ENCODE data around the gene BUB1. TPM values are rescaled to one million over a fixed set of nuclear protein-coding genes. Genes with fewer than 3 reads are reported as not detected.

Gene BUB1
- total and polyA plus RNA-seq, 8 donors = 7.1 to 44.9 (median 21.2) TPM

- TF ChIP-seq CTCF (IDR thresholded peaks at IDR 0.05) = no peak
- H3K27ac ChIP-seq = no peak overlapping the region
- ATAC-seq (no peak), DNase-seq (no peak)
- H3K27me3 ChIP-seq = no peaks in the 10 kb centered on the region
- no peaks in the 10 kb centered on the region for H3K9me3 ChIP-seq
- H3K4me3 ChIP-seq = no peak overlapping the region
- peaks cover 0 to 7% of the 10 kb centered on the region in 2 donors for H3K36me3 ChIP-seq
- H3K4me1 ChIP-seq = no peaks in the 10 kb centered on the region
- intact Hi-C loops (cut with DNase I) = no loop called here
Measured at GRCh38 chr2:110647777-110648176, 30.1 kb downstream of the BUB1 start.

- ATAC-seq (no peak), DNase-seq (no peak)
- Histone ChIP-seq H3K27me3 (no peaks in the 10 kb centered on the region), H3K9me3 (no peaks in the 10 kb centered on the region), H3K4me3 (no peak overlapping the region), H3K36me3 (peaks cover 0 to 15% of the 10 kb centered on the region in 2 donors), H3K27ac (no peak overlapping the region), H3K4me1 (no peaks in the 10 kb centered on the region)
- intact Hi-C loops (cut with DNase I) = no loop called here
- no peak for TF ChIP-seq CTCF (IDR thresholded peaks at IDR 0.05)
Measured at GRCh38 chr2:110645616-110646015, 32.2 kb downstream of the BUB1 start.

GRCh38 chr2:110644357-110644756 is 33.5 kb downstream of the BUB1 start:
- intact Hi-C loops (cut with DNase I) = no loop called here
- ATAC-seq (no peak), DNase-seq (no peak)
- Histone ChIP-seq H3K4me3 (no peak overlapping the region), H3K4me1 (no peaks in the 10 kb centered on the region), H3K9me3 (no peaks in the 10 kb centered on the region), H3K27me3 (no peaks in the 10 kb centered on the region), H3K36me3 (peaks cover 0 to 18% of the 10 kb centered on the region in 2 donors), H3K27ac (no peak overlapping the region)
- no peak for TF ChIP-seq CTCF (IDR thresholded peaks at IDR 0.05)

DNA sequence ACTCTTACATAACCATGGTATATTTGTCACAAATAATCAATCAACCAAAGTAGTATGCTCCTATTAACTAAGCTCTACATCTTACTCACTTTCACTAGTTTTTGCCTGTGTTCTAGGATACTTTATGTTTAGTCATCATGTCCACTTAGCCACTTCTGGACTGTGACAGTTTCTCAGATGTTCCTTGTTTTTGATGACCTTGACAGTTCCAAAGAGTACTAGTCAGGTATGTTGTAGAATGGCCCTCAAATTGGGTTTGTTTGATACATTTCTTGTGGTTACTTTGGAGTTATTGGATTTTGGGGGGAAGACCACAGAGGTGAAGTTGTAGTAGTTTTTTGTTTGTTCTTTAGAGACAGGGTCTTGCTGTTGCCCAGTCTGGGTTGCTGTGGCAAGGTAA is 35.5 kb downstream of the BUB1 start:
- intact Hi-C loops (cut with DNase I) = no loop called here
- no peak for TF ChIP-seq CTCF (IDR thresholded peaks at IDR 0.05)
- ATAC-seq = no peak
- Histone ChIP-seq H3K27me3 (no peaks in the 10 kb centered on the region), H3K4me1 (no peaks in the 10 kb centered on the region), H3K4me3 (no peak overlapping the region), H3K9me3 (no peaks in the 10 kb centered on the region), H3K27ac (no peak overlapping the region), H3K36me3 (peaks cover 0 to 23% of the 10 kb centered on the region in 2 donors)
- no peak for DNase-seq

DNA sequence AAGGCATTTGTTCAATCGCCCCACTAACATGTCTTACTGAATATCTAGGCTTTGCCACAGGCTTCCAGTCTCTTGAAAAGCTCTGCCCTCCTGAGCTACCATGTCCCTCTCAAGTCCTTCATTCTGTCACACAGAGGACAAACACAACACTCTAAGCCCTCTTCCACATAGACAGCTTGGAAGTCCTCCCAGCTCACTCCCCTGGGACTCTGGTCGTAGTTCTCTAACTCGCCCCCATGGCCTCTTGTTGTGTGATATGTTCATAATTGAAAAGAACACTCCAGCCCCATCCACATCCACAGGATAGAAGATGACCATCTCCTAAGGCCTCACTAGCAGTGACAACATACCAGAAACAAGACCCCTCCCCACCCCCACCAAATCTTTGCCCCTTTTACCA is 37.9 kb downstream of the BUB1 start:
- ATAC-seq = no peak
- intact Hi-C loops (cut with DNase I) = no loop called here

More for the DNA sequence above, 37.9 kb downstream of the BUB1 start:
- peaks cover 0 to 28% of the 10 kb centered on the region in 2 donors for H3K36me3 ChIP-seq
- no peak overlapping the region for H3K27ac ChIP-seq
- no peaks in the 10 kb centered on the region for H3K27me3 ChIP-seq
- TF ChIP-seq CTCF (IDR thresholded peaks at IDR 0.05) = no peak
- H3K9me3 ChIP-seq = no peaks in the 10 kb centered on the region
- no peak for DNase-seq
- H3K4me3 ChIP-seq = no peak overlapping the region
- no peaks in the 10 kb centered on the region for H3K4me1 ChIP-seq

Measured in left lung (tissue), 10 donors.